Mesendoderm (in vitro differentiated cells): ENCODE results near the gene ADAM10.
A peak's percentile ranks its signal among the peaks of the same experiment; 100 is the strongest.

ENCODE experiments used
- DNase-seq: peaks from one replicate; pipeline ENCODE4 v3.0.0; 2013
- H2AK5ac ChIP-seq: 2 replicates; pipeline ENCODE4 v1.6.1; 2013; ENCODE audit warnings: low read length, inconsistent platforms
- H2BK120ac ChIP-seq: 2 replicates; pipeline ENCODE4 v1.6.1; 2013; ENCODE audit warnings: low read depth, mild to moderate bottlenecking, low read length, moderate library complexity, mixed read lengths
- H2BK15ac ChIP-seq: replicated peaks from 2 replicates; pipeline ENCODE4 v1.6.1; 2013; ENCODE audit warnings: low read depth, mild to moderate bottlenecking, moderate library complexity
- H2BK5ac ChIP-seq: 2 replicates; pipeline ENCODE4 v1.6.1; 2013; ENCODE audit warnings: low read length, inconsistent platforms
- H3K18ac ChIP-seq: 2 replicates; pipeline ENCODE4 v1.6.1; 2013; ENCODE audit warnings: mild to moderate bottlenecking, low read length, mixed read lengths
- H3K23ac ChIP-seq: one replicate; pipeline ENCODE4 v1.6.1; 2013; ENCODE audit warnings: low read length
- H3K27ac ChIP-seq: 2 replicates; pipeline ENCODE4 v1.5.1; 2013; ENCODE audit warnings: low read depth, mild to moderate bottlenecking, inconsistent platforms, low read length, moderate library complexity
- H3K27me3 ChIP-seq: 2 replicates; pipeline ENCODE4 v1.6.1; 2013; ENCODE audit warnings: low read length, control low read depth, mild to moderate bottlenecking, inconsistent platforms; ENCODE audit not compliant: insufficient read depth, poor library complexity
- H3K36me3 ChIP-seq: 2 replicates; pipeline ENCODE4 v1.6.1; 2013; ENCODE audit warnings: low read length, inconsistent platforms; ENCODE audit not compliant: control insufficient read depth, insufficient read depth
- H3K4ac ChIP-seq: one replicate; pipeline ENCODE4 v1.6.1; 2013; ENCODE audit warnings: low read depth, mild to moderate bottlenecking, low read length, moderate library complexity
- H3K4me1 ChIP-seq: 2 replicates; pipeline ENCODE4 v1.6.1; 2013; ENCODE audit warnings: low read depth, low read length, inconsistent platforms; ENCODE audit not compliant: control insufficient read depth
- H3K4me2 ChIP-seq: 2 replicates; pipeline ENCODE4 v1.6.1; 2013; ENCODE audit warnings: low read length
- H3K4me3 ChIP-seq: 2 replicates; pipeline ENCODE4 v1.5.1; 2013; ENCODE audit warnings: mild to moderate bottlenecking, low read length
- H3K56ac ChIP-seq: one replicate; pipeline ENCODE4 v1.6.1; 2013; ENCODE audit warnings: low read length
- H3K79me1 ChIP-seq: 2 replicates; pipeline ENCODE4 v1.6.1; 2013; ENCODE audit warnings: low read length, inconsistent platforms
- H3K79me2 ChIP-seq: 2 replicates; pipeline ENCODE4 v1.6.1; 2013; ENCODE audit warnings: mild to moderate bottlenecking, low read length; ENCODE audit not compliant: control insufficient read depth, insufficient read depth
- H3K9ac ChIP-seq: 2 replicates; pipeline ENCODE4 v1.6.1; 2013; ENCODE audit warnings: low read length, inconsistent platforms
- H4K5ac ChIP-seq: one replicate; pipeline ENCODE4 v1.6.1; 2013; ENCODE audit warnings: low read length
- H4K8ac ChIP-seq: one replicate; pipeline ENCODE4 v1.6.1; 2013; ENCODE audit warnings: low read depth, mild to moderate bottlenecking, control low read depth, low read length, moderate library complexity
- WGBS: extraction: QIAGEN DNeasy Blood & Tissue Kit; methylation state at CpG from one replicate; pipeline ENCODE4 v1.1.7; 2013; ENCODE audit warnings: low lambda C conversion rate, missing lambda C conversion rate; ENCODE audit not compliant: insufficient coverage; ENCODE audit errors: extremely low coverage; 5-methylcytosine and 5-hydroxymethylcytosine counted together

ADAM10 gene

DNA sequence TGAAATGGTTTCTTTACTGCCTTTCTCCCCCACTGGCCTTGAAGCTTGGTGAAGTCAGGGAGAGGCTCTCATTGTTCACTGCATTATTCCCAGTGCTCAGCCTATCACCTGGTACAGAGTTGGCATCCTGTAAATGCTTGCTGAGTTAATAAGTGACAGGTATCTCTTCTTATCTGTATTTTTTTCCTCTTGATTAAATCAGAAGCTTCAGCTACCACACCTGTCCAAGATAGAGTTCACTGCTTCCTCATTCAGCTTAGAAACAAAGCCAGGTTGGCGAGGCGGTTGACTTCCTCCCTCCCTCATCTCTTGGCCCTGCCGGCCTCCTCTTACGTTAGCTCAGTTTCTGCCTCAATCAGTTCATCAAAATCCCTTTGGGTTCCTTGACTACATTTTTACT, 174.9 kb downstream of the ADAM10 start:
- WGBS, result no CpG with 5 or more reads among the region's 4 CpGs
- H3K27me3 ChIP-seq, result no peaks in the 10 kb centered on the region
- H2BK5ac ChIP-seq, result no peak overlapping the region
- no peak overlapping the region for H2BK15ac ChIP-seq
- H2BK120ac ChIP-seq, result no peak overlapping the region
- H3K23ac ChIP-seq, result no peak overlapping the region
- H3K36me3 ChIP-seq, result no peaks in the 10 kb centered on the region
- H3K4me2 ChIP-seq, result no peak overlapping the region
- no peaks in the 10 kb centered on the region for H3K79me1 ChIP-seq
- no peaks in the 10 kb centered on the region for H3K4me1 ChIP-seq
- no peak overlapping the region for H3K4me3 ChIP-seq
- peak; percentile 31 for DNase-seq
- H3K18ac ChIP-seq, result no peak overlapping the region
- no peak overlapping the region for H4K8ac ChIP-seq
- no peak overlapping the region for H3K56ac ChIP-seq
- H3K79me2 ChIP-seq, result no peaks in the 10 kb centered on the region
- no peak overlapping the region for H3K9ac ChIP-seq
- H3K27ac ChIP-seq, result no peak overlapping the region
- no peak overlapping the region for H3K4ac ChIP-seq
- H2AK5ac ChIP-seq, result no peak overlapping the region
- no peak overlapping the region for H4K5ac ChIP-seq

DNA sequence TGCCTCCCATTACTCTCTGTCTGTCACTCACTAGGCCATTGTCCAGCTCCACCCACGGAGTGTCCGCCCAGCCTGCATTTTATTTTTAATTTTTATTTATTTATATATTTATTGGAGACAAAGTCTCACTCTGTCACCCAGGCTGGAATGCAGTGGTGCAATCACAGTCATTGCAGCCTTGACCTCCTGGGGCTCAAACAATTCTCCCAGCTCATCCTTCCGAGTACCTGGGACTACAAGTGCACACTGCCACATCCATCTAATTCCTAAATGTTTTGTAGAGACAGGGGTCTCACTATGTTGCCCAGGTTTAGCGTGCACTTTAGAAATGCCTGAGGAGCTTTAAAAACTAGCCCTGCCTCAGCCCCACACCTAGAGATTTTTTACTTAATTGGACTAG, 176.2 kb downstream of the ADAM10 start:
- peaks cover under 1% of the 10 kb centered on the region for H3K4me1 ChIP-seq

DNA sequence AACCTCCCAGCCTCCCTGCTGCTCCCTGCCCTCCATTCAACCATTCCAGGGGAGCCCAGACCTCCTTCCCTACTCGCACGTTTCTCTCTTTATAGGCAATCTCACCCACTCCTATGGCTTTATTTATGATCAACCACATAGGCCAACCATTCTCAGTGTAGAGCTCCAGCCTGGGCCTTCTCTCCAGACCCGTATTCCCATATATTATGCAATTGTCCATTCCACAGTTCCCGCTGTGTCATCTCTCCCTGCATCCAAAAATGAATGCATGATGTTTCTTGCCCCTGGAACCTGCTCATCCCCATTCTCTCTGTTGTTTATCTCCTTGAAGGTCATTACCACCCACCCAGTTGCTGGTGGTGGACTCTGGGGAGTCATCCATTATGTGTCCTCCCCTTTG, 177.0 kb downstream of the ADAM10 start:
- H2BK15ac ChIP-seq, result no peak overlapping the region

More for the DNA sequence above, 176.2 kb downstream of the ADAM10 start:
- no peak overlapping the region for H2AK5ac ChIP-seq
- no peaks in the 10 kb centered on the region for H3K27me3 ChIP-seq
- no peak overlapping the region for H3K4me2 ChIP-seq
- no peak overlapping the region for H3K18ac ChIP-seq
- H3K79me1 ChIP-seq, result no peaks in the 10 kb centered on the region
- H2BK15ac ChIP-seq, result no peak overlapping the region
- no peak overlapping the region for H2BK5ac ChIP-seq
- H3K56ac ChIP-seq, result no peak overlapping the region
- H3K27ac ChIP-seq, result no peak overlapping the region
- H4K8ac ChIP-seq, result no peak overlapping the region
- H3K23ac ChIP-seq, result no peak overlapping the region
- WGBS, result no CpG with 5 or more reads among the region's 4 CpGs
- H4K5ac ChIP-seq, result no peak overlapping the region
- H3K4me3 ChIP-seq, result no peak overlapping the region
- H3K4ac ChIP-seq, result no peak overlapping the region
- H3K79me2 ChIP-seq, result no peaks in the 10 kb centered on the region
- H3K9ac ChIP-seq, result no peak overlapping the region
- no peak for DNase-seq
- H2BK120ac ChIP-seq, result no peak overlapping the region
- H3K36me3 ChIP-seq, result no peaks in the 10 kb centered on the region

DNA sequence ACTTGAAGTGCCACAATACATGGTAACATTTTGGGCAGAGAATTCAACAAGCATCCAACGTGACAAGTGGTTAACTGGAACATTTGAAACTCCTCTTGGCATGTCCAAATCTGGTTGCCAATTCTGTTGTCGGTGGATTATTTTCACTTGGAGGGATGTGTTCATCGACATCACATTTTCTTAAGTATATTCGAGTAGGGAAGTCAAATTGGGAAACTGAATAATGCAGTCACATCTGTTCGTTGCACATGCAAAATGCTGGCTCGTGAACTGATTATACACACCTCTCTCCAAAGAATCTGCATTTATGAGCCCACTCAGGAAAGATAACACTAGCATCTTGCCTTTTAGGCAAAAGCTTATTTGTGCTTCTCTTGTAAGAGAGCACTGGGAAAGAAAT, 178.0 kb downstream of the ADAM10 start:
- H3K27ac ChIP-seq, result no peak overlapping the region
- H3K79me2 ChIP-seq, result no peaks in the 10 kb centered on the region
- H3K79me1 ChIP-seq, result no peaks in the 10 kb centered on the region
- no peak overlapping the region for H3K56ac ChIP-seq
- DNase-seq, result no peak
- WGBS, result no CpG with 5 or more reads among the region's 6 CpGs
- H3K9ac ChIP-seq, result no peak overlapping the region
- no peaks in the 10 kb centered on the region for H3K27me3 ChIP-seq
- no peak overlapping the region for H3K4me2 ChIP-seq
- no peak overlapping the region for H2BK15ac ChIP-seq
- H3K4ac ChIP-seq, result no peak overlapping the region
- no peak overlapping the region for H2AK5ac ChIP-seq
- H2BK120ac ChIP-seq, result no peak overlapping the region
- no peaks in the 10 kb centered on the region for H3K36me3 ChIP-seq
- H4K8ac ChIP-seq, result no peak overlapping the region
- H3K4me1 ChIP-seq, result peaks cover 3% of the 10 kb centered on the region
- H4K5ac ChIP-seq, result no peak overlapping the region
- no peak overlapping the region for H3K18ac ChIP-seq
- no peak overlapping the region for H3K4me3 ChIP-seq
- no peak overlapping the region for H3K23ac ChIP-seq
- H2BK5ac ChIP-seq, result no peak overlapping the region

More for the DNA sequence above, 177.0 kb downstream of the ADAM10 start:
- Histone ChIP-seq H3K79me1 (no peaks in the 10 kb centered on the region), H2AK5ac (no peak overlapping the region), H3K27ac (no peak overlapping the region), H3K36me3 (no peaks in the 10 kb centered on the region), H3K4me3 (no peak overlapping the region), H4K8ac (no peak overlapping the region), H4K5ac (no peak overlapping the region), H3K23ac (no peak overlapping the region), H2BK120ac (no peak overlapping the region), H3K18ac (no peak overlapping the region), H3K4ac (no peak overlapping the region), H3K79me2 (no peaks in the 10 kb centered on the region), H3K56ac (no peak overlapping the region), H2BK5ac (no peak overlapping the region), H3K9ac (no peak overlapping the region), H3K27me3 (no peaks in the 10 kb centered on the region), H3K4me2 (no peak overlapping the region), H3K4me1 (peaks cover 3% of the 10 kb centered on the region)
- DNase-seq, result no peak
- no CpG with 5 or more reads among the region's 4 CpGs for WGBS

DNA sequence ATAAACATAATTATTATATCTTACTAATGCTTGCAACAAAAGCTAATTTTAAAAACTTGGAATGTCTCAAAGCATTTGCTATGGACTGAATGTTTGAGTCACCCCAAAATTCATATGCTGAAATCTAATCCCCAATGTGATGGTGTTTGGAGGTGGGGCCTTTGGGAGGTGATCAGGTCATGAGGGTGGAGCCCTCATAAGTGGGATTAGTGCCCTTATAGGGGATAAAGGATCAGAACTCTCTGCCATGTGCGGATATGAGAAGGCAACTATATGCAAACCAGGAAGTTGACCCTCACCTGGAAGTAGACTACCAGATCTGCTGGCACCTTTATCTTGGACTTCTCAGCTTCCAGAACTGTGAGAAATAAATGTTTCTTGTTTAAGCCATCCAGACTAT, 180.1 kb downstream of the ADAM10 start:
- Histone ChIP-seq H3K79me2 (no peaks in the 10 kb centered on the region), H3K18ac (no peak overlapping the region), H4K8ac (no peak overlapping the region), H2AK5ac (no peak overlapping the region), H3K79me1 (no peaks in the 10 kb centered on the region), H3K23ac (no peak overlapping the region), H2BK15ac (no peak overlapping the region), H3K4me1 (peaks cover 3% of the 10 kb centered on the region), H4K5ac (no peak overlapping the region), H3K4ac (no peak overlapping the region), H3K4me3 (no peak overlapping the region), H2BK5ac (no peak overlapping the region), H3K27ac (no peak overlapping the region), H3K9ac (no peak overlapping the region), H3K36me3 (no peaks in the 10 kb centered on the region), H3K56ac (no peak overlapping the region), H2BK120ac (no peak overlapping the region), H3K4me2 (no peak overlapping the region), H3K27me3 (no peaks in the 10 kb centered on the region)
- DNase-seq, result no peak
- WGBS, result no CpG with 5 or more reads among the region's 1 CpG

DNA sequence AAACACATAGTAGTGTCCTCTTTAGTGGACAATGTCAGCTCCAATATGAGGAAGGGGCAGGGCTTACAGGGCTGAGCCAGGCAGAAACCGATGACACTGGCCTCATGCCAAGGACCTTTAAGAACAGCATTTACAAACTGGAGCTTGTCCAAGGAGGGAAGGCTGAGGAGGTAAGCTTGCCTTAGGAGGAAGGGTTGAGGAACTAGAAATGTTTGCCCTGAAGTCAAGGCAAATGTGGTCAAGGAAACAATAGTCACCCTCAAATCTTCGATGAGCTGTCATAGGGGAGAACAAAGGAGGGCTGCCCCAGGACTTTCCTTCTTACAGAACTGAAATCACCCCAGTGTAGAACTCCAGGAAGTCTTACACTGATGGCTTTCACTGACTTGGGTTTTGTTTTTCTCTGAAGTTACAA, 181.3 kb downstream of the ADAM10 start:
- Histone ChIP-seq H3K23ac (no peak overlapping the region), H3K36me3 (no peaks in the 10 kb centered on the region), H3K4ac (no peak overlapping the region), H3K56ac (peak overlapping the region; percentile 74), H3K4me3 (no peak overlapping the region), H3K9ac (no peak overlapping the region), H3K79me2 (no peaks in the 10 kb centered on the region), H3K27me3 (no peaks in the 10 kb centered on the region), H3K27ac (no peak overlapping the region), H3K79me1 (no peaks in the 10 kb centered on the region), H2AK5ac (peak overlapping the region; percentile 60), H2BK5ac (peak overlapping the region; percentile 61), H3K18ac (no peak overlapping the region), H4K5ac (peak overlapping the region; percentile 28), H2BK120ac (no peak overlapping the region), H3K4me1 (peaks cover 9% of the 10 kb centered on the region), H4K8ac (no peak overlapping the region), H2BK15ac (no peak overlapping the region), H3K4me2 (no peak overlapping the region)
- no CpG with 5 or more reads among the region's 2 CpGs for WGBS
- DNase-seq, result no peak
